ENCODE results near the gene HYAL3.
"Not testable (repeated sequence)": the region's sequence is repeated elsewhere in the genome, so short reads cannot be mapped to it uniquely, and the experiment has no call there.

Gene HYAL3

DNA sequence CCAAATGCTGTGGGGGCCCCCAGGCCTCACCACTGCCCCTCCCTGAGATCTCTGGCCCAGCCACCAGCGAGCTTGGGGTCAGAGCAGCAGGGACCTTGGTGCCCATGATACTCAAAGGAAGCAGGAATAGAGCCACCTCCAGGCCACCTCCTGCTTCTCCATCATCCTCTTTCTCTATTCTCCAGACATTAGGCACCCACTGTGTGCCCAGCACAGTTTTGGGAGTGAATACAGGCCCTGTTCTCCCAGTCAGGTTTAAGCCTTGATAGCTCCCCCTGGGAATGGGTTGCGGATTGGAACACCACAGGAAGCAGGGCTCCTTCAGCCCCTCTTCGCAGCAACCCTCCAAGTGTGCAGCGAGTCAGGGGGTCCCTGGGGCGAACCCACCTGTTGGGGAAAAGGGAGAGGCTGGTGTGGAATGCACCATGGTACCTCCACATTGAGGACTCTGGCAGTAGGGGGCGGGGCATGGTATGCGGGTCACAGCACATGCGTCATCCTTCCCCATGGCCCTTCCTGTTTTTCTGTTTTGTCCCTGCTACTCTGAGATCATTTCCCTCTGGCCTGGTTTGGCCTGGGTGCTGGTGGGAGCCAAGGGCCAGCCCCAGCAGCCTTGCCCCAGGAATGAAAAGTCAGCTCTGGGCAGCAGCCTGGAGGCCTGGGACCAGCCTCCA lies 44.5 kb downstream of the HYAL3 start:
- DNase-seq, result no peak

DNA sequence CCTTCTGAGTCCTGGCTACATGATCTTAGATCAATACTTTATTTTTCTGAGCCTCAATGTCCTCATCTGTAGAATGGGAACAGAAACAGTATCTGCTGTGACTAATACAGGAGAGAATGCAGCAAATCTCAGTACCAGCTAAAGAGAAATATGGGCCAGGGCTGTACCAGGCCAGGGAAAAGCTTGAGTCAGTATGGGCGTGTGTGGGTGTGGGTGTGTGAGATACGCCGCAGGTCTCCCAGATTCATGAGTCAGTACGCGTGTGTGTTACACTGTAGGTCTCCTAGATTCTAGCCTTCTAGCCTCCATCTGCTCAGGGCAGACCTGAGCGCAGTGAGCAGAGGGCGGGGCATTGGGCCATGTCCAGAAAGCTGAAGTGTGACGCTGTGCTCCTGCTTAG lies 48.0 kb downstream of the HYAL3 start:
- no peak for DNase-seq

DNA sequence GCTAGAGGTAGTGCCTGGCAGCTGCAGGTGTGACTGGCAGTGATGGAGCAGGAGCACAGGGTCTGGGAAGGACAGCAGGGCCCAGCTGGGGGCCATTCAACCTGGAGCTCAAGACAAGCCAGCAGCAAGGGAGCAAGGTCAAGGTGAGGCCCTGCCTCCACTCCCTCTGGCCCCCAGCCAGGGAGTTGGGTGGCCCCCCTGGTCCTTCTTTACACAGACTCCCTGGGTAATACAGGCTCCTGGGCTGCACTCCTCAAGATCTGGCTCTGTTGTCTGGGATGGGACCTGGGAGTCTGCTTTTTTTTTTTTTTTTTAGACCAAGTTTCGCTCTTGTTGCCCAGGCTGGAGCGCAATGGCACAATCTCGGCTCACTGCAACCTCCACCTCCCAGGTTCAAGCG lies 48.7 kb downstream of the HYAL3 start:
- no peak for DNase-seq

DNA sequence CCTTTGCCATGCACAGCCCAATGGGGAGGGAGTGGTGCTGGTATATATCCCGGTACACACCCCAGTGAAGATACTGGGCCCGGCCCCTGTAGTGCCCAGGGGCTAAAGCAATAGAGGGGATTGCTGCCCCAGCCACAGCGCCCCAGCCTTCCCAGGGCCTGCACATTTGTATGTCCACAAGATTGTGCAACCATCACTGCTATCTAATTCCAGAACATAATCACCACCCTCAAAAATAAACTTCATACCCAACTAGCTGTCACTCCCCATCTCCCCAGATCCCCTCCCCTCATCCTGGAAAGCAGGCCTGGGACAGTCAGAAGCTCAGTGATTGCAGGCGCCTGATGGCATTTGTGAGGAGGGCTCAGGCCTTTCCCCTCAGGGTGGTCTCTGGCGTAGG lies 49.7 kb downstream of the HYAL3 start:
- no peak for DNase-seq

DNA sequence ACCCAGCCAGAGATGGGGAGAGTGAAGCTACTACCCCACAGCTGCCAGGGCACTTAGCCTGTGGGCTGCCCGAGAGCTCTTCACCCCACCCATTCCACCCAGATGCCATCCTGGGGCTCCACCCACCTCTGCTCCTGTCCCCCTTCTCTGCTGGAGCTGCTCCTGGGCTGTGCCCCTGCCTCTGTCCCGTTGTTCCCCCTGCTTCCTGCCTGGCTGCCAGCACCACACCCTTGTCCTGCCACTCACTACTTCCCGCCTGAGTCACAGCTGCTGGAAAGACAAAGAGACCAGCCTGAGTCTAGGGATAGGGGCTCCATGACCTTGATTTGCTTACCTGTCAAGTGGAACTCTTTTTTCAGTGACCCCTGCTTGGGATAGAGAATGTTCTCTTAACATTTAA lies 50.8 kb downstream of the HYAL3 start:
- no peak for DNase-seq

DNA sequence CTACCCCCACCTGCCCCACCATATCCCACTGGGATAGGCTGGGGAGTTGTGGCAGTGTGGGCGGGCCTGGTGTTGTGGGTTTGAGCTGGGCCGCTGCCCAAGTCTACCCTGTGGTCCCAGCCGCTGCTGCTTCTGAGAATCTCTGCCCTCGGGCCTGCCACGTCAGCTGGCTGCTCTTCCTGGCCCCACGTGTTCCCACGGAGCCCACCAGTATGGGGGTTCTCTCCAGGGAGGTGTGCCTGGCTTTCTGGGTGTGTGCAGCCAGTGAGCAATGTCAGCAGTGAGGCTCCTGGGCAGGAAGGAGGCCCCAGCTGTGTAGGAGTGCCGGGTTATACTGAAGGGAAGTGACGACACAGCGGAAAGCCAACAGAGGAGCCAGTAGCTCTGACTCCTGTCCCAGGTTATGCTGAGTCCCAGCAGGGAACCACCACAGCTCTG lies 52.7 kb downstream of the HYAL3 start:
- DNase-seq, result peak; percentile 85

DNA sequence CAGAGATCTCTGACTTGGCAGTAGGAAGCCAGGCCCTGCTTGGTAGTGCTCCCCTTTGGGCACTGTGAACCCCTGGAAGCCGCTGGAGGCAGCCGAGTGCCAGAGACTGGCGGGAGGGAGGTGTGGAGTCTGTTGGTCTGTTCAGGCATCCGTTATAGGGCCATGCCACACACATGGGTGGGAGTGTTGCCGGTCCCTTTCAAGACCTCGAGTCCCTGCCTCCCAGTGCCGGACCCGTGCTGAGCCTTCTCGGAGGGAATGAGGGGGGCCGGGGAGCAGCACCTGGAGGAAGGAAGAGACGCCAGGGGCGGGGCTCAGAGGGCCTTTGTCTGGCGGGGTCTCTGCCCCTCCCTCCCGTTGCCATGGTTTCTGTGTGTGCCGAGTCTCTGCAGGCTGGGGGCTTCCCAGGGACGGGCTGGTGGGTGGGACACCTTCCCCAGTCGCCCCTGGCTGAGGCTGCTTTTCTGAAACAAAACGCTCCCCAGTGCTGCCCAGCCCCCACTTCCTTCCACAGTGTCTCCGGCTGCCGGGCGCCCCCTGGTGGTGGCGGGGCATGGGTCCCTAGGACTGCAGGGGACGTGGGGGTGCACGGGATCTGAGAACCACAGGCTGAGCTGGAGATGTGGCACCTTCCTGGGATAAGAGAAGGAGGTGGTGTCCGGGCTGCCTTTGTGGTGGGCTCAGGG lies 53.2 kb downstream of the HYAL3 start:
- DNase-seq, result peak; percentile 94

DNA sequence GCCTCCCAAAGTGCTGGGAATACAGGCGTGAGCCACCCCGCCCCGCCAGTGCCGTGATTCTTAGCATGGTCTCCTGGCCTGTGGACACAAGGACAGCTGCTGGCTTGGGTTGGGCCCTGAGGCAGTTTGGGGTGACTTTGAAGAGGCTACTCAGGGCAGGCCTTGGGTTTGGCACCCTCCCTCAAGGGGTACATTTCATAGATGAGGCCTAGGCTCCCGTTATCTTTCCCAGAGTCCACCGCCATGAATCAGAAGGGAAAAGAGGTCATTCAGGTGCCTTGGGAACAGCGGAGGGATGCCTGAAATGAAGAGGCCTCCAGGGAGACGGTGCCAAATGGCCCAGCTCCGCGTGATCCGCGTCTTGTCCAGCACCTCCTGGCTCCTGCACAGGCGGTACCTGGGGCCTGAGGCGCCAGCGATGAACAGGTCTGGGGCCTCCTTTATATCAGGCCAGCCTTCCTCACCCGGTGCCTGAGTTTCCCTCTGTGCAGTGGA lies 53.9 kb downstream of the HYAL3 start:
- no peak for DNase-seq

DNA sequence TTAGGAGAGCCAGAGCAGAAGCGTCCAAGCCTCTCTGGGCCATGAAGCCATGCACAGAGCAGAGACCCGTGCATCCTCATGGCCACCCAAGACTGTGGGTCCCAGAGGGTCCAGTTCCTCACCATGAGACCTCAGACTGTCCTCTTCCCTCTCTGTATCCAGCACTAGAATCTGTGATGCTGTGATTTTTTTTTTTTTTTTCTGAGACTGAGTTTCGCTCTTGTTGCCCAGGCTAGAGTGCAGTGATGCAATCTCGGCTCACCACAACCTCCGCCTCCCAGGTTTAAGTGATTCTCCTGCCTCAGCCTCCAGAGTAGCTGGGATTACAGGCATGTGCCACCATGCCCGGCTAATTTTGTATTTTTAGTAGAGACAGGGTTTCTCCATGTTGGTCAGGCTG lies 54.4 kb downstream of the HYAL3 start:
- not testable (repeated sequence) for DNase-seq

DNA sequence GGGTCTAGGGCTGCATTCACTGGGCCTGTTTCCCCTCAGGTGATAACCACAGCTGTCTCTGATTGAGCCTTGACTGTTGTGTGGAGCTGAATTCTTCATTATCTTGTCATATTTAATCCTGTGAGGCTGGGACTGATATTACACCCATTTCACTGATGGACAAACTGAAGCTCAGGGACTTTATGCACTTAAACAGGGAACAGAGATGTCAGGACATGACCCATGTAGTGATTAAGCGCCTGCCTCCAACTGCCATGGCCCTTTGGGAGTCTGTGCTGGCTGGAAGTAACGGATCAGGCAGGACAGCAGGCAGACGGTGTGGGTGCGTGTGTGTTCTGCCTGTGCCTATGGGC lies 55.7 kb downstream of the HYAL3 start:
- no peak for DNase-seq

DNA sequence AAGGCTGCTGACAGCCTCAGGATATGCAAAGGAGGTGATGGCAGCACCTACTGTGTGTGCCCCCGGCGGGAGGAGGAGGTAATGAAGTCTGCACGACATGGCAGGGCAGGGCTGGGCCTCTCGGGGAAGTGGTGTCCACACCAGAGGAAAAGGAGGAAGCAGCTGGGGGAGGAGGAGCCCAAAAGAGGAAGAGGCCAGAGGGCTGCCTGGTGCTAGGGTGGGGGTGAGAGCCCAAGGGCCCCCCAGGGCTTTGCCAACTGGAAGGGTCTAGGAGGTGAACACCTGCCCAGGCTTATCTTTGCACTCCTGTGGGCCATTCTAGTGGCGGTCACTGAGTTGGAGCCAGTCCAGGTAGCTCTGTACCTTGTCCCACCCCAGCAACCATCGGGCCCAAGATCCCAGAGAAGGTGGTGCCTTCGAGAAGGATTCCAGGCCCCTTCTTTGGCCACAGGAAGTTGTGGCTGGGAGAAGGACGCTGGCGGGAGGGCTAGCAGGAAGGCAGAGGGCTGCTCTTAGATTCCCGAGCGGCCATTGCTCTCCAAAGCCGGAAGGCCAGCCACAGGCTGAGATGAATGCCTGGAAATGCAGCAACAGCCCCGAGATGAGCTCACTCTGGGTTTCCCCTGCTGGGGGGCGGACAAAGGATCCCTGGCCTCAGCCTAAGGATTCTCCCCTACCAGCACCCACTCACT lies 56.2 kb downstream of the HYAL3 start:
- peak; percentile 49 for DNase-seq

Data from CD4-positive, alpha-beta T cell treated with Interleukin-12 subunit alpha and Interleukin-12 subunit beta, for 1 hour (primary cell).